AG04450 (cell line): ENCODE measurements around the gene LAMA5. TPM values are rescaled to one million over a fixed set of nuclear protein-coding genes. Genes with fewer than 3 reads are reported as not detected.

Source experiments
- CTCF ChIA-PET: fragments of 300-600, 350-600 bp; formaldehyde crosslinking; extraction: SDS; loops from one replicate; lab custom pipeline; 2022; ENCODE audit warnings: antibody characterized with exemption, inconsistent platforms; lab: Charles Lee
- POLR2A ChIA-PET: fragments of 350-600 bp; formaldehyde crosslinking; extraction: SDS; loops from one replicate; lab custom pipeline; 2021; ENCODE audit warnings: antibody characterized with exemption, inconsistent platforms; lab: Yijun Ruan, JAX
- DNase-seq: peaks from one replicate; pipeline ENCODE4 v3.0.0-alpha.2; 2011; ENCODE audit warnings: low read depth, low spot score
- H3K27ac ChIP-seq: one replicate; pipeline ENCODE4 v1.5.1; 2012; ENCODE audit warnings: low read depth, low read length, control low read depth
- H3K27me3 ChIP-seq: one replicate; pipeline ENCODE4 v1.6.0; 2012; ENCODE audit warnings: low read length; ENCODE audit not compliant: control insufficient read depth, insufficient read depth
- H3K4me3 ChIP-seq: 2 replicates; pipeline ENCODE4 v1.5.1; 2011; ENCODE audit warnings: mild to moderate bottlenecking, low read depth, low read length, control low read depth
- H3K9me3 ChIP-seq: 2 replicates; pipeline ENCODE4 v1.5.1; 2012; ENCODE audit warnings: low read length; ENCODE audit not compliant: control insufficient read depth, insufficient read depth
- CTCF ChIP-seq: IDR thresholded peaks from 2 replicates; pipeline ENCODE4 v1.5.1; 2011; ENCODE audit warnings: low read depth, low read length, control low read depth, inconsistent platforms
- polyA plus RNA-seq: library from polyadenylated mRNA; depleted of rRNA; stranded (reverse); fragments of >200 nt; gene quantifications from 2 replicates; pipeline ENCODE4 v1.2.3, GENCODE V29; 2011

The LAMA5 gene
- polyA plus RNA-seq, 1 experiment: 1.9 TPM

DNA sequence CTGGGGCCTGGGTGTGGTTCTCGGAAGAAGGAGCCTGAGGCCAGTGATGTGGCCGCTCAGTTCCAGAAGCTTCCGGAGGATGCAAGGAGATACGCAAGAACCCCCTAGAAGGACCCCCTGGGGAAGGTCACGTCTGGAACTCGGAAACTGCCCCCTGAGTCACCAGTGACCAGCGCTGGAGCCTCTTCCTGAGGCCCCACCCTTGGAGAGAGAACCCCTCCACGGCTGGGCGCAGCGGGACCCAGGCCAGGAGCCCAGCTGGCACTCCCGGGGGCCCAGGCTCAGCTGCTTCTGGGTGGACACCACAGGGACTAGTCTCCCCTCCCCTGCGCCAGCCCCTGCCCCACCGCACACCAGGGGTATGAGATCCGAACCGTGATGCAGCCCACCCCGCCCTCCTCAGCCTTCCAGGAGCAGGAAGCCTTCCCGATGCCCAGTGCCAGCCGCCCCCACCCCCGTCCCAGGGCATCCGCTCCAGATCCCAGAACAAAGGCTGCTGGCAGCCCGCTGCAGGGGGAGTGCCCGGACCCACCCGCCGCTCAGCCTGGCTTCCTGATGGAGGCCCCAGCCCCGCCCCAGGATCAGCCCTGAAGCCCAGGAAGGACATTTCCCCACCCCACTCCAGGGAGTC is 7.5 kb downstream of the LAMA5 start:
- Histone ChIP-seq H3K27ac (no peak overlapping the region), H3K27me3 (no peaks in the 10 kb centered on the region), H3K9me3 (no peaks in the 10 kb centered on the region; the same call in 1 of the 2 replicates), H3K4me3 (no peak overlapping the region)
- CTCF ChIA-PET: interaction anchor here (1.1 kb wide), 1 partner anchor 16 kb away, joined by 4 read pairs; no protein-coding TSS in a partner anchor
- no peak for DNase-seq
- POLR2A ChIA-PET: no interaction called here
- no peak for TF ChIP-seq CTCF

GRCh38 chr20:62359043-62359490 is 8.0 kb downstream of the LAMA5 start:
- ChIA-PET CTCF (interaction anchor here (0.5 to 1.1 kb wide), 2 partner anchors 16 to 57 kb away, joined by 3 to 4 read pairs; no protein-coding TSS in a partner anchor), POLR2A (no interaction called here)
- no peaks in the 10 kb centered on the region; the same call in 1 of the 2 replicates for H3K9me3 ChIP-seq
- H3K4me3 ChIP-seq: no peak overlapping the region
- no peak for DNase-seq
- H3K27me3 ChIP-seq: no peaks in the 10 kb centered on the region
- H3K27ac ChIP-seq: no peak overlapping the region
- no peak for TF ChIP-seq CTCF

DNA sequence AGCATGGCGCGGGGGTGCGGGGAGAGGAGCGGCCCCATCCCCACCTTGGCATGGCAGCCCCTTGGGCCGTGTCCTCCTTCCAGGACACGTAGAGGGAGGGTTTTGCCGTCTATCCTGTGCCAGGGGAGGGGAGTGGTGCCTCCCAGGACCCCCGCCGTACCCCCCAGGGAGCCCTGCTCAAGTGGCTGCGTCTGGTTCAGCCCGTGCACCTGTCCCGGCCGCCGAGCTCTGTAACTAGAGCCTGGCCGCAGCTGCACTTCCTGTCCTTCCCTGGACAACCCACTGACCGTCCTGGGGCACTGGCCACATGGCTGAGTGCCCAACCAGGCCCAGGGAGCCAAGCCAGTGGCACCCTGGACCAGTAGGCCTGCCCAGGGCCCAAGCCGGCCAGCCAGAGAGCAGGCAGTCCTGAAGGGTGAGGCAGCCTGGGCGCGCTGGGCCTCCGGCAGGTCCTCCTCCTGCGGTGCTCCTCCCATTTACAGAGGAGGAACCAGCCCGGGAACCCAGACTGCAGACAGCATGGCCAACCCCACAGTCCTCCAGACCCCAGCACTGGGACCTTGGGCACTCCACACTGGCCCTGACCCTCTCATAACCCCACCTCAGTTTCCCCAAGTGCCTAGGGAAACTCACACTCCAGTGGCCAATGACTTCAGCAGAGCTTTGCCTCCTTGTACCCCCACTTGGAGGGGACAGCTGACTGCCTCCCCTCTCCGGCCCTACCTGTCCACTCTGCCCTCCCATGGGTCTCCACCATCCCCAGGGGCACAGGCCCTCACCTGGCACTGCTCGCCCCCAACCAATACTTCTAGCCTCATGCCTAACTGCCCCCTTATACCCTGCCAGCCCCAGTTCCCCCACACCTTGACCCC is 8.7 kb downstream of the LAMA5 start:
- H3K4me3 ChIP-seq: no peak overlapping the region
- no peaks in the 10 kb centered on the region for H3K27me3 ChIP-seq
- ChIA-PET CTCF (interaction anchor here (0.5 to 1.1 kb wide), 3 partner anchors 17 to 56 kb away, joined by 3 to 4 read pairs (median 4); no protein-coding TSS in a partner anchor), POLR2A (interaction anchor here (0.5 to 1.0 kb wide), 2 partner anchors 10 to 14 kb away, joined by 5 read pairs; no protein-coding TSS in a partner anchor)
- H3K9me3 ChIP-seq: no peaks in the 10 kb centered on the region; the same call in 1 of the 2 replicates
- TF ChIP-seq CTCF: no peak
- no peak for DNase-seq
- H3K27ac ChIP-seq: no peak overlapping the region

GRCh38 chr20:62357681-62358080 is 9.4 kb downstream of the LAMA5 start:
- CTCF ChIA-PET: interaction anchor here (1.1 kb wide), 1 partner anchor 25 kb away, joined by 4 read pairs; no protein-coding TSS in a partner anchor
- POLR2A ChIA-PET: interaction anchor here (0.5 to 1.0 kb wide), 3 partner anchors 11 to 17 kb away, joined by 3 to 5 read pairs (median 5); no protein-coding TSS in a partner anchor
- Histone ChIP-seq H3K9me3 (no peaks in the 10 kb centered on the region; the same call in 1 of the 2 replicates), H3K27me3 (no peaks in the 10 kb centered on the region), H3K4me3 (no peak overlapping the region), H3K27ac (no peak overlapping the region)
- no peak for TF ChIP-seq CTCF
- DNase-seq: no peak
